ENCODE data around the gene IL32. TPM values are rescaled to one million over a fixed set of nuclear protein-coding genes. Genes with fewer than 3 reads are reported as not detected.
A peak's percentile ranks its signal among the peaks of the same experiment; 100 is the strongest.

The IL32 gene
- total RNA-seq, 6 donors from 2014 or later: 31.4 to 220 (median 116) TPM

DNA sequence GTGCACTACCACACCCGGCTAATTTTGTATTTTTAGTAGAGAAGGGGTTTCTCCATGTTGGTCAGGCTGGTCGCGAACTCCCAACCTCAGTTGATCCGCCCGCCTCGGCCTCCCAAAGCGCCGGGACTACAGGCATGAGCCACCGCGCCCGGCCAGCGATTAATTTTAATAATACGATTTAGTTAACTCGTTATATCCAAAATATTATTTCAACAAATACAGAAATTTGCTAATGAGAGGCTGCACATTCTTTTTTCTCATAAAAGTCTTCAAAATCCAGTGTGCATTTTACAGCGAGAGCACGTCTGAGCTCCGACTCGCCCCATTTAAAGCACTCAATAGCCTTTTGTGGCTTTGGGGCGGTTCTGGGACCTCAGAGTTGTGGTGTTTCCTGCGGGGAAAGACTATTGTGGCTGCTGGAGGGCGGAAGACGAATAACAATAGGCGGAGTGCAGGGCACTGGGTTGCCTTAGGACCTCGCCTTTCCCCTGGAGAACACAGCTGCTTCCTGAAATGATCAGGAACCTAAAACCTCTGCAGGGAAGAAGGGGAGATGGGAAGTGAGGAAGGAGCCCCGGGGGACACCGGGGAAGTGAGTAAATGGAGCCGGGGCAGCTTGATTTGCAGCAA is 36.5 kb downstream of the IL32 start:
- Histone ChIP-seq H3K27ac (peak overlapping the region; percentile 44 to 81 (median 71)), H3K36me3 (no peaks in the 10 kb centered on the region), H3K4me1 (peaks cover 28 to 42% (median 34%) of the 10 kb centered on the region in 4 donors), H3K27me3 (no peaks in the 10 kb centered on the region), H3K4me3 (peak overlapping the region in 2 of 4 donors; percentile 15 to 25), H3K9me3 (no peaks in the 10 kb centered on the region)
- DNase-seq (peak in 1 of 2 donors; percentile 40), ATAC-seq (ENCODE audit: low FRiP score in 2 of 2) (no peak)
- TF ChIP-seq EP300 (IDR thresholded peaks at IDR 0.05) (no peak), POLR2AphosphoS5 (IDR thresholded peaks at IDR 0.05) (peak in 1 of 2 donors; percentile 49), POLR2A (IDR thresholded peaks at IDR 0.05) (peak in 1 of 4 donors; percentile 32)
- WGBS, 2 donors: 61 to 62% methylated on average over 27 of the region's 27 CpGs

DNA sequence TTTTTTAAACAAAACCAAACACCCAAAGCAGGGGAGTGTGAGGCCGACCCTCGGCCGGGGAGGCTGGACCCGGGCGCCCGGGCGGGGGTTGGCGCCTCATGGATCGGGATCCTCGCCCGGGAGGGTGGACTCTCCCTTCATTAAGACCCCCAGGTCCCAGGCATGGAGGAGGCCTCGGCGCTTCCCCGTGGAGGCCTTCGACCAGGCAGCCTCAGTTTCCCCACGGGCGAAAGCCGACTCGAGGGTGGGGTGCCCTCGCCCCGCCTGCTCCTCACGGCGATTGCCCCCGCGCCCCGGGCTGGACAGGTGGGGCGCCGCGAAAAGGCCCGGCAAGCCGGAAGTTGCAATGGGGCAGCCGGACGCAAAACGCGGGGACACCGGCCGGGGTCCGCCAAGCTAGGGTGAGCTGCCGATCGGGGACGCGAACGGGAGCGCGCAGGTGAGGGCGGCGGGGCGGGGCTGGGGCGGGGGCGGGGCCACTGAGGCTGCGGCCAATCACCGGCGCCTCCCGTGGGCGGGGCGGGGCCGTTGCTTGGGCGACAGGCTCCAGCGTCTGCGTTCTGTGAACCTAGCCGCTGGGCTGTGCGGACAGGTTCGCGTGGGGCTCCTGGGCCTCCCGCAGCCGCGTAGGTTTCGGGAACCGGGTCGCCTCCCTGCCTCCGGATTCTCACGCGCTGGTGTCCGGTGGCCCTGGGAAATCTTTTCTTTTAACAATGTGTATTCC is 40.9 kb downstream of the IL32 start:
- TF ChIP-seq, protein P1, sequence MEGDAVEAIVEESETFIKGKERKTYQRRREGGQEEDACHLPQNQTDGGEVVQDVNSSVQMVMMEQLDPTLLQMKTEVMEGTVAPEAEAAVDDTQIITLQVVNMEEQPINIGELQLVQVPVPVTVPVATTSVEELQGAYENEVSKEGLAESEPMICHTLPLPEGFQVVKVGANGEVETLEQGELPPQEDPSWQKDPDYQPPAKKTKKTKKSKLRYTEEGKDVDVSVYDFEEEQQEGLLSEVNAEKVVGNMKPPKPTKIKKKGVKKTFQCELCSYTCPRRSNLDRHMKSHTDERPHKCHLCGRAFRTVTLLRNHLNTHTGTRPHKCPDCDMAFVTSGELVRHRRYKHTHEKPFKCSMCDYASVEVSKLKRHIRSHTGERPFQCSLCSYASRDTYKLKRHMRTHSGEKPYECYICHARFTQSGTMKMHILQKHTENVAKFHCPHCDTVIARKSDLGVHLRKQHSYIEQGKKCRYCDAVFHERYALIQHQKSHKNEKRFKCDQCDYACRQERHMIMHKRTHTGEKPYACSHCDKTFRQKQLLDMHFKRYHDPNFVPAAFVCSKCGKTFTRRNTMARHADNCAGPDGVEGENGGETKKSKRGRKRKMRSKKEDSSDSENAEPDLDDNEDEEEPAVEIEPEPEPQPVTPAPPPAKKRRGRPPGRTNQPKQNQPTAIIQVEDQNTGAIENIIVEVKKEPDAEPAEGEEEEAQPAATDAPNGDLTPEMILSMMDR (IDR thresholded peaks at IDR 0.05): peak in 1 of 6 experiments; percentile 19
- TF ChIP-seq POLR2AphosphoS5 (IDR thresholded peaks at IDR 0.05) (peak; percentile 67 to 87), POLR2A (IDR thresholded peaks at IDR 0.05) (peak in 2 of 4 donors; percentile 24 to 66), EP300 (IDR thresholded peaks at IDR 0.05) (no peak)
- no peaks in the 10 kb centered on the region for H3K27me3 ChIP-seq
- ATAC-seq (ENCODE audit: low FRiP score in 2 of 2) (peak; percentile 97), DNase-seq (peak; percentile 95 to 98)
- no peaks in the 10 kb centered on the region for H3K9me3 ChIP-seq
- peak overlapping the region; percentile 51 to 79 (median 59) for H3K4me3 ChIP-seq
- H3K27ac ChIP-seq: peak overlapping the region; percentile 85 to 90 (median 88)
- H3K4me1 ChIP-seq: peaks cover 13 to 28% (median 22%) of the 10 kb centered on the region in 4 donors
- no peaks in the 10 kb centered on the region for H3K36me3 ChIP-seq
- 1 to 3% methylated on average over 26 to 59 of the region's 74 CpGs for WGBS, 2 donors

DNA sequence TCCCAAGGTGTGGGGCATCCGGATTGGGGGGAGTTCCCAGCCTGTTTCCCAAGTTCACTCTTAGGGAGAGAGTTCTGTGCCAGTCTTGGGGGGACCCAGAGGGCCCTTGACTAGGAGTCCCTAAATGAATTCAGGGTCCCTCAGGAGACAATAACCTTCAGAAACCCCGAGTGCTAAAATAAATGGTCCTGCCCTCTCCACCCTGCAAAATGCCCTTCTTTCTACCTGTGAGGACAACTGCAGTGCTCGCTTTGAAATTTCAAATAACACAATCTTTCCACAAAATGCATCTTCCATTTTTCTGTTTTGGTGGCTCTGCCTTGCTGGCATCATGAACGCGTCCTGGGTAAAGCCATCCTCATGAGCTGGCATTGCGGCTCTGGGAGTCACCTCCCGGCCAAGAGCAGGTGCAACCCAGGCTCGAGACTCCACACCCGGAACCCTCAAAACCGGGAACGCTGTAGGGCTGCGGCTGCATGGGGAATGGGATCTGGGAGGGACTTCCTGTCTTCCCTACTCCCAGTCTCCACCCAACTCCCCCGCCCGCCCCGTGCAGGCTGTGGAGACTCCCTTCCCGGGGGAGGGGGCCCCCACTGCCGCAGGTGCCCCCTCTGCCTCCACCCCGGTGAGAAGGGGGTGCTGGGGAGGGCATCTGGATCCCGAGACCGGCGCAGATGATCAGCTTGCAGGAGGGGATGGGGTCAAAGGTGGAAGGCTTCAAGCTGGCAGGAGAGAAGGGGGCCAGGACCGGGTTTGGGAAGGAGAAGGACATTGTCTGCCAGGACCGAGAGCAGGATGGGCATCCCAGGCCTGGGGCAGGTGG is 46.8 kb downstream of the IL32 start, which contains the start of gene ZNF205:
TSS of gene ZNF205 (plus strand) at position 529 of the 823 bp plus-strand sequence. CDS start 845 bp downstream, outside the sequence.
- Histone ChIP-seq H3K9me3 (no peaks in the 10 kb centered on the region), H3K27ac (peak within 1 kb of the TSS; percentile 42 to 83 (median 73)), H3K36me3 (peaks cover 0 to 24% (median 10%) of the 10 kb centered on the region in 4 donors), H3K4me1 (peaks cover 16 to 33% (median 23%) of the 10 kb centered on the region in 4 donors), H3K4me3 (peak within 1 kb of the TSS; percentile 62 to 84 (median 76)), H3K27me3 (no peaks in the 10 kb centered on the region)
- WGBS, 2 donors: 14 to 19% methylated on average over 20 to 23 of the region's 23 CpGs
- TF ChIP-seq POLR2A (IDR thresholded peaks at IDR 0.05) (no peak), POLR2AphosphoS5 (IDR thresholded peaks at IDR 0.05) (peak in 1 of 2 donors; percentile 41)
- DNase-seq: peak; percentile 77 to 82
- ATAC-seq (ENCODE audit: low FRiP score in 2 of 2): peak; percentile 91 to 92

DNA sequence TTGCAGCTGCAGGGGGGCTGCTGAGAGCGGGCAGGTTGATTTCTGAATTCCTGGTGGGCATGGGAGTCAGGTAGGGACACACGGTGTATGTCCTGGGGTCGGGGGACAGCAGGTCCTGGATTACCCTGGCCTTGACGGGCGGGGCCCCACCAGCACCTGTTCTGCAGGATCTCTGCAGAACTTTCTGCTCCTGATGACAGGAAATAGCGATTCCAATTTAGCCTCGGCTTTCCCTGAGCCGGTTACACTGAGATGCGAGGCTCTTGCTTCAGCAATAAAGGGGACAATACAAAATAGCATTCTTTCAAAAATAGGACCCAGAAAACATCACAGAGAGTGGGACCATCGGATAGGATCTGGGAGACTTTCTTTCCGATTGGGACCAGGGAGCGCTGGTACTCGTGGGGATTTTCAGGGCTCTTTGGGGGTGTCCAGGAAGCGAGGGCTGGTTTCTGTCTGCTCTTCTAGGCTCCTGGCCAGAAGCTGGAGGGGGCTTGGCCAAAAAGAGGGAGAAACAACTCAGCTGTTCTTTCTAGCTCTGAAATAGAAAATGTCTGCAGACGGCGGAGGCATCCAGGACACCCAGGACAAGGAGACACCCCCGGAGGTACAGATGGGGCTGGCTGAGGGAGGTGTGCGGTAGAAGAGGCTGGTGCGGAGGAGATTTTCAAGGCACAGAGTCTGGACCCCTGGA is 47.6 kb downstream of the IL32 start:
- Histone ChIP-seq H3K9me3 (no peaks in the 10 kb centered on the region), H3K27me3 (no peaks in the 10 kb centered on the region), H3K4me1 (peaks cover 12 to 32% (median 20%) of the 10 kb centered on the region in 4 donors), H3K27ac (peak overlapping the region; percentile 42 to 83 (median 73)), H3K36me3 (peaks cover 0 to 29% (median 11%) of the 10 kb centered on the region in 4 donors), H3K4me3 (peak overlapping the region; percentile 62 to 84 (median 76))
- DNase-seq (no peak), ATAC-seq (ENCODE audit: low FRiP score in 2 of 2) (peak in 1 of 2 donors; percentile 20)
- TF ChIP-seq POLR2A (IDR thresholded peaks at IDR 0.05): no peak
- TF ChIP-seq EP300 (IDR thresholded peaks at IDR 0.05): no peak
- TF ChIP-seq POLR2AphosphoS5 (IDR thresholded peaks at IDR 0.05): no peak
- TF ChIP-seq, protein P1 (IDR thresholded peaks at IDR 0.05): no peak
- 26 to 29% methylated on average over 19 of the region's 19 CpGs for WGBS, 2 donors
